IMR-90 (cell line): Measurements from ENCODE around the gene PLBD2.

Experiments used
- CEBPB ChIP-seq: IDR thresholded peaks from 2 replicates; pipeline ENCODE4 v1.6.1; 2012; ENCODE audit warnings: low read depth, low read length, improper control_type of control experiment
- RFX5 ChIP-seq: IDR thresholded peaks from 2 replicates; pipeline ENCODE4 v1.8.0; 2012; ENCODE audit warnings: low read depth, mild to moderate bottlenecking, low read length, moderate library complexity
- TF ChIP-seq, protein P1 (sequence below): conservative IDR thresholded peaks from 2 replicates; pipeline ENCODE4 v1.5.1; 2012; ENCODE audit warnings: mild to moderate bottlenecking, low read depth, low read length, improper control_type of control experiment

- TF ChIP-seq, protein P1, sequence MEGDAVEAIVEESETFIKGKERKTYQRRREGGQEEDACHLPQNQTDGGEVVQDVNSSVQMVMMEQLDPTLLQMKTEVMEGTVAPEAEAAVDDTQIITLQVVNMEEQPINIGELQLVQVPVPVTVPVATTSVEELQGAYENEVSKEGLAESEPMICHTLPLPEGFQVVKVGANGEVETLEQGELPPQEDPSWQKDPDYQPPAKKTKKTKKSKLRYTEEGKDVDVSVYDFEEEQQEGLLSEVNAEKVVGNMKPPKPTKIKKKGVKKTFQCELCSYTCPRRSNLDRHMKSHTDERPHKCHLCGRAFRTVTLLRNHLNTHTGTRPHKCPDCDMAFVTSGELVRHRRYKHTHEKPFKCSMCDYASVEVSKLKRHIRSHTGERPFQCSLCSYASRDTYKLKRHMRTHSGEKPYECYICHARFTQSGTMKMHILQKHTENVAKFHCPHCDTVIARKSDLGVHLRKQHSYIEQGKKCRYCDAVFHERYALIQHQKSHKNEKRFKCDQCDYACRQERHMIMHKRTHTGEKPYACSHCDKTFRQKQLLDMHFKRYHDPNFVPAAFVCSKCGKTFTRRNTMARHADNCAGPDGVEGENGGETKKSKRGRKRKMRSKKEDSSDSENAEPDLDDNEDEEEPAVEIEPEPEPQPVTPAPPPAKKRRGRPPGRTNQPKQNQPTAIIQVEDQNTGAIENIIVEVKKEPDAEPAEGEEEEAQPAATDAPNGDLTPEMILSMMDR, result no peak
- TF ChIP-seq CEBPB (no peak), RFX5 (no peak)
Observed at GRCh38 chr12:113428482-113428881, 70.1 kb downstream of the PLBD2 start.
